Activated naive CD4-positive, alpha-beta T cell treated with anti-CD3 and anti-CD28 coated beads, Interleukin-2, amount 10 ng/mL, durations not matched to agents 5 hours and 36 hours (primary cell): Measurements from ENCODE around the gene XRN1. TPM values are rescaled to one million over a fixed set of nuclear protein-coding genes. Genes with fewer than 3 reads are reported as not detected.

ENCODE experiments used
- total RNA-seq, 2 experiments: library from RNA; stranded (reverse); gene quantifications; one replicate each; pipeline ENCODE4 v1.2.3, GENCODE V29; 2021

The XRN1 gene, protein sequence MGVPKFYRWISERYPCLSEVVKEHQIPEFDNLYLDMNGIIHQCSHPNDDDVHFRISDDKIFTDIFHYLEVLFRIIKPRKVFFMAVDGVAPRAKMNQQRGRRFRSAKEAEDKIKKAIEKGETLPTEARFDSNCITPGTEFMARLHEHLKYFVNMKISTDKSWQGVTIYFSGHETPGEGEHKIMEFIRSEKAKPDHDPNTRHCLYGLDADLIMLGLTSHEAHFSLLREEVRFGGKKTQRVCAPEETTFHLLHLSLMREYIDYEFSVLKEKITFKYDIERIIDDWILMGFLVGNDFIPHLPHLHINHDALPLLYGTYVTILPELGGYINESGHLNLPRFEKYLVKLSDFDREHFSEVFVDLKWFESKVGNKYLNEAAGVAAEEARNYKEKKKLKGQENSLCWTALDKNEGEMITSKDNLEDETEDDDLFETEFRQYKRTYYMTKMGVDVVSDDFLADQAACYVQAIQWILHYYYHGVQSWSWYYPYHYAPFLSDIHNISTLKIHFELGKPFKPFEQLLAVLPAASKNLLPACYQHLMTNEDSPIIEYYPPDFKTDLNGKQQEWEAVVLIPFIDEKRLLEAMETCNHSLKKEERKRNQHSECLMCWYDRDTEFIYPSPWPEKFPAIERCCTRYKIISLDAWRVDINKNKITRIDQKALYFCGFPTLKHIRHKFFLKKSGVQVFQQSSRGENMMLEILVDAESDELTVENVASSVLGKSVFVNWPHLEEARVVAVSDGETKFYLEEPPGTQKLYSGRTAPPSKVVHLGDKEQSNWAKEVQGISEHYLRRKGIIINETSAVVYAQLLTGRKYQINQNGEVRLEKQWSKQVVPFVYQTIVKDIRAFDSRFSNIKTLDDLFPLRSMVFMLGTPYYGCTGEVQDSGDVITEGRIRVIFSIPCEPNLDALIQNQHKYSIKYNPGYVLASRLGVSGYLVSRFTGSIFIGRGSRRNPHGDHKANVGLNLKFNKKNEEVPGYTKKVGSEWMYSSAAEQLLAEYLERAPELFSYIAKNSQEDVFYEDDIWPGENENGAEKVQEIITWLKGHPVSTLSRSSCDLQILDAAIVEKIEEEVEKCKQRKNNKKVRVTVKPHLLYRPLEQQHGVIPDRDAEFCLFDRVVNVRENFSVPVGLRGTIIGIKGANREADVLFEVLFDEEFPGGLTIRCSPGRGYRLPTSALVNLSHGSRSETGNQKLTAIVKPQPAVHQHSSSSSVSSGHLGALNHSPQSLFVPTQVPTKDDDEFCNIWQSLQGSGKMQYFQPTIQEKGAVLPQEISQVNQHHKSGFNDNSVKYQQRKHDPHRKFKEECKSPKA (N-terminal part only)
- total RNA-seq, result 10 to 100 TPM; 78.9 to 80.4 TPM

DNA sequence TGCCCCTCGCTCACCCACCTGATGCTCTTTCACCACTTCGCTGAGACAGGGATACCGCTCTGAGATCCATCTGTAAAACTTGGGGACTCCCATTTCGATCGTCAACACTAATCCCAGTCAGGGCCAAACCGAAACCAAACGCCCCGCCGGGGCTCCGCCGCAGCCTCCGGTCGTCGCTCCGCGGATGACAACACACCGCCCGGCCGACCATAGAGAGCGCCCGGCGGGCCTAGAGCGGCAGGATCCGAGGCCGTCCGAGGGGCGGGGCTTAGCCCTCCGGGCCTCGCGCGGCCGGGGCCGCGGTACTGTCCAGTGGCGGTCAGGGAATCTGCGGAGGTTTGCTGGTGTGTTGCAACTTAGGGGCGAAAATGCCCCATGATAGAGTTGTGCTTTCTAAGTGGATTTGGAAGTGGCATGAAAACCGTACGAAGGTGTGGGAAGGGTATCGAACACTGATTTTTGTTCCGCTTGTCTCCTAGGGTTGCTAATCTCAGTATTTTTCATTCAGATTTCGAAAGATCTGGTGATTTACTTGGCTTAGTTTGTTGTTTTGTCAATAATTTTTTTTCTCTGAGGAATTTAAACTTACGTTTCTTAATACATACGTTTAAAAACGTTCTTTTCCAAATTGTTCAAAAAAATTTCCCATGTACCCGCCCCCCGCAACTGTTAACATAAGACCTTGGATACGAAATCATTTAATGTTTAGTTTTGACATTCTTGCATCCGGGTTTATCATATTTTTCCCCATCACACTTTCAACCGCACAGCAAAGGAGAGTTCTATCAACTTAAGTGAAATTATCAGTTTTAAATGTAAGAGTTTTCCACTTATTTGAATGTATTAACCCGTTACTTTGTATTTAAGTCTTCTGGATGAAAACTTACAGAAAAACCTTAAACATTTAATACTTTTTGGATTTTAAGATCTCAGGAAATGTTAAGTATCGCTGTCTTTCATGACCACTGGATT is at the start of gene XRN1:
TSS of gene XRN1 (minus strand) at position 186 of the 972 bp plus-strand sequence. CDS start at position 93, 93 bp downstream.

Other genes starting within 250 kb of the XRN1 start
- 10 to 100 TPM; 12.8 to 13.2 TPM for gene GK5, start 222.5 kb downstream of the XRN1 start, total RNA-seq
- gene ATR, start 130.7 kb upstream of the XRN1 start, total RNA-seq, result 10 to 100 TPM; 28.1 to 28.6 TPM
- 1 to 10 TPM; 2.2 to 2.7 TPM for gene PLS1, start 148.4 kb upstream of the XRN1 start, total RNA-seq